Amniotic stem cell (primary cell): Measurements from ENCODE around the gene SLC36A4.
"Not testable (repeated sequence)": the region's sequence is repeated elsewhere in the genome, so short reads cannot be mapped to it uniquely, and the experiment has no call there.

ENCODE experiments used
- DNase-seq: peaks from one replicate; lab custom pipeline; 2025; lab: John Stamatoyannopoulos, UW

The SLC36A4 gene

GRCh38 chr11:93122535-93123235, 75.1 kb downstream of the SLC36A4 start:
- DNase-seq = no peak

- no peak for DNase-seq
These were observed 79.5 kb downstream of the SLC36A4 start for GRCh38 chr11:93118276-93118675.

GRCh38 chr11:93117565-93117964, 80.2 kb downstream of the SLC36A4 start:
- DNase-seq = no peak

- DNase-seq = no peak
These were observed 81.0 kb downstream of the SLC36A4 start for GRCh38 chr11:93116641-93117441.

GRCh38 chr11:93114304-93114703, 83.5 kb downstream of the SLC36A4 start:
- no peak for DNase-seq

- DNase-seq = no peak
These were observed 84.0 kb downstream of the SLC36A4 start for GRCh38 chr11:93113824-93114223.

GRCh38 chr11:93111147-93111546, 86.6 kb downstream of the SLC36A4 start:
- DNase-seq = not testable (repeated sequence)

- DNase-seq = no peak
These were observed 97.6 kb downstream of the SLC36A4 start for GRCh38 chr11:93100211-93100610.

- peak; percentile 1 for DNase-seq
These were observed 98.0 kb downstream of the SLC36A4 start for GRCh38 chr11:93099806-93100205.
